PC-3 (cell line): ENCODE measurements around the gene RCOR1. TPM values are rescaled to one million over a fixed set of nuclear protein-coding genes. Genes with fewer than 3 reads are reported as not detected.

Experiments
- ATAC-seq: fragments of 200-7000 bp; cut with Tn5 transposase; 2 replicates; pipeline ENCODE4 v1.9.1; 2020; ENCODE audit warnings: mild to moderate bottlenecking, moderate library complexity
- BruUV-seq: library from RNA; stranded (reverse); fragments of 400-500 nt; replicated peaks from 2 replicates; lab custom pipeline; 2021; lab: Mats Ljungman, UMichigan
- CTCF ChIA-PET: fragments of 300-600 bp; sonication (Branson Sonifier 250); formaldehyde crosslinking; loops from one replicate; lab custom pipeline; 2022; ENCODE audit warnings: antibody characterized with exemption; lab: Charles Lee
- POLR2A ChIA-PET: fragments of 300-600 bp; sonication (Branson Sonifier 250); formaldehyde crosslinking; loops from one replicate; lab custom pipeline; 2022; ENCODE audit warnings: antibody characterized with exemption; ENCODE audit not compliant: unreplicated experiment; lab: Charles Lee
- DNase-seq: peaks from one replicate; pipeline ENCODE4 v3.0.0-alpha.2; 2015
- H2AFZ ChIP-seq: fragments of 300-600 bp; sonication (generic); 2 replicates; pipeline ENCODE4 v1.6.0; 2016; ENCODE audit warnings: antibody characterized with exemption, low read length
- H3F3A ChIP-seq: fragments of 300-600 bp; sonication (generic); one replicate; pipeline ENCODE4 v1.6.0; 2017; ENCODE audit warnings: antibody characterized with exemption, low read length, control low read depth, mild to moderate bottlenecking; ENCODE audit not compliant: unreplicated experiment
- H3K27ac ChIP-seq: fragments of 300-600 bp; sonication (generic); 2 replicates; pipeline ENCODE4 v1.5.1; 2016; ENCODE audit warnings: mild to moderate bottlenecking, low read length
- H3K27me3 ChIP-seq: fragments of 300-600 bp; sonication (generic); 2 replicates; pipeline ENCODE4 v1.6.1; 2016; ENCODE audit warnings: low read length, mixed read lengths
- H3K36me3 ChIP-seq: fragments of 300-600 bp; sonication (generic); 2 replicates; pipeline ENCODE4 v1.6.1; 2016; ENCODE audit warnings: low read depth, mixed run types, low read length, mixed read lengths
- H3K4me1 ChIP-seq: fragments of 300-600 bp; sonication (generic); 2 replicates; pipeline ENCODE4 v1.5.1; 2016; ENCODE audit warnings: low read length; ENCODE audit not compliant: insufficient read depth
- H3K4me2 ChIP-seq: fragments of 300-600 bp; sonication (generic); 2 replicates; pipeline ENCODE4 v1.6.0; 2016; ENCODE audit warnings: low read length
- H3K4me3 ChIP-seq: fragments of 300-600 bp; sonication (generic); 2 replicates; pipeline ENCODE4 v1.5.1; 2016; ENCODE audit warnings: mild to moderate bottlenecking, low read length, mixed read lengths
- H3K79me2 ChIP-seq: fragments of 300-600 bp; sonication (generic); 2 replicates; pipeline ENCODE4 v1.6.1; 2017; ENCODE audit warnings: low read length, mixed read lengths
- H3K9ac ChIP-seq: fragments of 300-600 bp; sonication (generic); 2 replicates; pipeline ENCODE4 v1.6.0; 2016; ENCODE audit warnings: mild to moderate bottlenecking, low read length
- H3K9me2 ChIP-seq: fragments of 300-600 bp; sonication (generic); replicated peaks from 2 replicates; pipeline ENCODE4 v1.6.1; 2016; ENCODE audit warnings: mixed run types, low read length, mixed read lengths
- H3K9me3 ChIP-seq: fragments of 300-600 bp; sonication (generic); 2 replicates; pipeline ENCODE4 v1.6.1; 2016; ENCODE audit warnings: low read length, mixed read lengths
- H4K20me1 ChIP-seq: fragments of 300-600 bp; sonication (generic); 2 replicates; pipeline ENCODE4 v1.6.1; 2016; ENCODE audit warnings: low read length, mixed read lengths
- CTCF ChIP-seq: fragments of 300-600 bp; sonication (generic); conservative IDR thresholded peaks from 2 replicates; pipeline ENCODE4 v1.5.1; 2017; ENCODE audit warnings: antibody characterized with exemption, low read depth, mild to moderate bottlenecking, low read length
- EZH2 ChIP-seq: fragments of 300-600 bp; sonication (generic); IDR thresholded peaks from one replicate; pipeline ENCODE4 v1.6.1; 2017; ENCODE audit warnings: antibody characterized with exemption, mild to moderate bottlenecking, low read length; ENCODE audit not compliant: unreplicated experiment
- EZH2phosphoT487 ChIP-seq: fragments of 300-600 bp; sonication (generic); IDR thresholded peaks from 2 replicates; pipeline ENCODE4 v1.6.1; 2018; ENCODE audit warnings: mild to moderate bottlenecking, antibody characterized with exemption, low read length, borderline replicate concordance
- intact Hi-C: fragments of 100-400 bp; cut with micrococcal nuclease; formaldehyde crosslinking; loops from 2 replicates; pipeline ENCODE4 v1.9.0; 2023
- total RNA-seq: library from RNA; depleted of rRNA; stranded (reverse); fragments of >200 nt; gene quantifications from 2 replicates; pipeline ENCODE4 v1.2.3, GENCODE V29; 2014

RCOR1 gene
- total RNA-seq, 1 experiment from 2014 or later: 22.2 TPM

- Histone ChIP-seq H3K9me3 (no peaks in the 10 kb centered on the region), H3F3A (no peaks in the 10 kb centered on the region)
Measured at GRCh38 chr14:102751088-102751487, 158.6 kb downstream of the RCOR1 start.

GRCh38 chr14:102752239-102752847 is 159.9 kb downstream of the RCOR1 start:
- Histone ChIP-seq H3F3A (no peaks in the 10 kb centered on the region), H3K79me2 (no peaks in the 10 kb centered on the region), H3K36me3 (no peaks in the 10 kb centered on the region), H3K4me3 (no peak overlapping the region), H3K4me1 (no peaks in the 10 kb centered on the region), H3K9me2 (no peaks in the 10 kb centered on the region), H4K20me1 (no peaks in the 10 kb centered on the region), H3K27me3 (no peaks in the 10 kb centered on the region), H3K4me2 (no peak overlapping the region), H3K27ac (no peak overlapping the region), H2AFZ (no peak overlapping the region), H3K9ac (no peak overlapping the region), H3K9me3 (no peaks in the 10 kb centered on the region)
- ATAC-seq (no peak), DNase-seq (no peak)
- intact Hi-C loops: no loop called here
- ChIA-PET CTCF (no interaction called here), POLR2A (no interaction called here)
- no TSS peak for BruUV-seq
- no peak for TF ChIP-seq CTCF
- TF ChIP-seq EZH2: no peak
- TF ChIP-seq EZH2phosphoT487: no peak

More at GRCh38 chr14:102751088-102751487, 158.6 kb downstream of the RCOR1 start:
- intact Hi-C loops: no loop called here
- ChIA-PET POLR2A (no interaction called here), CTCF (no interaction called here)
- H3K9ac ChIP-seq: no peak overlapping the region
- H3K4me1 ChIP-seq: no peaks in the 10 kb centered on the region
- H3K36me3 ChIP-seq: no peaks in the 10 kb centered on the region
- no peak for TF ChIP-seq CTCF
- TF ChIP-seq EZH2phosphoT487: no peak
- no peak for TF ChIP-seq EZH2
- ATAC-seq (no peak), DNase-seq (no peak)
- H3K4me2 ChIP-seq: no peak overlapping the region
- H3K27me3 ChIP-seq: no peaks in the 10 kb centered on the region
- H3K4me3 ChIP-seq: no peak overlapping the region
- H3K9me2 ChIP-seq: no peaks in the 10 kb centered on the region
- no peak overlapping the region for H2AFZ ChIP-seq
- H3K79me2 ChIP-seq: no peaks in the 10 kb centered on the region
- BruUV-seq: no TSS peak
- H4K20me1 ChIP-seq: no peaks in the 10 kb centered on the region
- H3K27ac ChIP-seq: no peak overlapping the region
